ENCODE results near the gene COL20A1.

COL20A1 gene

GRCh38 chr20:63362436-63363009 is 69.5 kb downstream of the COL20A1 start:
- no peak for DNase-seq (ENCODE audit: low read depth)
- H3K4me3 ChIP-seq (ENCODE audit: control insufficient read depth, low read depth, low read length), result no peak overlapping the region
- TF ChIP-seq CTCF (conservative IDR thresholded peaks at IDR 0.05; ENCODE audit: control insufficient read depth, insufficient read depth, low read depth, low read length), result no peak

GRCh38 chr20:63363013-63363957 is 70.3 kb downstream of the COL20A1 start:
- DNase-seq (ENCODE audit: low read depth), result no peak
- H3K4me3 ChIP-seq (ENCODE audit: control insufficient read depth, low read depth, low read length), result no peak overlapping the region
- no peak for TF ChIP-seq CTCF (conservative IDR thresholded peaks at IDR 0.05; ENCODE audit: control insufficient read depth, insufficient read depth, low read depth, low read length)

- no peak overlapping the region for H3K4me3 ChIP-seq (ENCODE audit: control insufficient read depth, low read depth, low read length)
- no peak for DNase-seq (ENCODE audit: low read depth)
- no peak for TF ChIP-seq CTCF (conservative IDR thresholded peaks at IDR 0.05; ENCODE audit: control insufficient read depth, insufficient read depth, low read depth, low read length)
These were observed 71.1 kb downstream of the COL20A1 start for GRCh38 chr20:63363981-63364561.

- DNase-seq (ENCODE audit: low read depth), result no peak
- H3K4me3 ChIP-seq (ENCODE audit: control insufficient read depth, low read depth, low read length), result no peak overlapping the region
- TF ChIP-seq CTCF (conservative IDR thresholded peaks at IDR 0.05; ENCODE audit: control insufficient read depth, insufficient read depth, low read depth, low read length), result no peak
These were observed 72.0 kb downstream of the COL20A1 start for GRCh38 chr20:63364801-63365585.

GRCh38 chr20:63365601-63366389 is 72.8 kb downstream of the COL20A1 start:
- DNase-seq (ENCODE audit: low read depth), result no peak
- no peak overlapping the region for H3K4me3 ChIP-seq (ENCODE audit: control insufficient read depth, low read depth, low read length)
- TF ChIP-seq CTCF (conservative IDR thresholded peaks at IDR 0.05; ENCODE audit: control insufficient read depth, insufficient read depth, low read depth, low read length), result no peak
